Epithelial cell of proximal tubule (primary cell): Measurements from ENCODE around the gene TRIM62. TPM values are rescaled to one million over a fixed set of nuclear protein-coding genes. Genes with fewer than 3 reads are reported as not detected.
"Not testable (repeated sequence)": the region's sequence is repeated elsewhere in the genome, so short reads cannot be mapped to it uniquely, and the experiment has no call there.

Experiments used
- DNase-seq: peaks from one replicate; pipeline ENCODE4 v3.0.0-alpha.2; 2011; ENCODE audit warnings: low read depth
- H3K4me3 ChIP-seq: 2 replicates; pipeline ENCODE4 v1.5.1; 2011; ENCODE audit warnings: low read depth, mild to moderate bottlenecking, low read length
- CTCF ChIP-seq: conservative IDR thresholded peaks from 2 replicates; pipeline ENCODE4 v1.5.1; 2012; ENCODE audit warnings: low read depth, mild to moderate bottlenecking, low read length
- total RNA-seq: library from RNA; depleted of rRNA; stranded (reverse); fragments of >200 nt; gene quantifications from 2 replicates; pipeline ENCODE4 v1.2.3, GENCODE V29; 2015

The TRIM62 gene
- total RNA-seq, 1 donor from 2014 or later = 1.4 TPM

- no peak overlapping the region for H3K4me3 ChIP-seq
- TF ChIP-seq CTCF = no peak
- no peak for DNase-seq
Measured at GRCh38 chr1:33140153-33141149, 41.4 kb downstream of the TRIM62 start.

GRCh38 chr1:33137800-33138199 lies 44.0 kb downstream of the TRIM62 start:
- peak; percentile 49 for TF ChIP-seq CTCF
- DNase-seq = no peak
- H3K4me3 ChIP-seq = no peak overlapping the region

- not testable (repeated sequence) for H3K4me3 ChIP-seq, DNase-seq
Measured at GRCh38 chr1:33136041-33136440, 45.8 kb downstream of the TRIM62 start.

GRCh38 chr1:33133478-33134105 lies 48.3 kb downstream of the TRIM62 start:
- DNase-seq = no peak
- H3K4me3 ChIP-seq = no peak overlapping the region
- TF ChIP-seq CTCF = no peak

GRCh38 chr1:33132549-33132948 lies 49.3 kb downstream of the TRIM62 start:
- H3K4me3 ChIP-seq = no peak overlapping the region
- DNase-seq = no peak
- no peak for TF ChIP-seq CTCF

GRCh38 chr1:33131191-33131590 lies 50.7 kb downstream of the TRIM62 start:
- DNase-seq = no peak
- no peak overlapping the region for H3K4me3 ChIP-seq
- TF ChIP-seq CTCF = no peak

- DNase-seq = no peak
- no peak for TF ChIP-seq CTCF
- no peak overlapping the region for H3K4me3 ChIP-seq
Measured at GRCh38 chr1:33130297-33130696, 51.5 kb downstream of the TRIM62 start.
